Tibial nerve (tissue), 4 donors: ENCODE data around the gene ZCCHC8. TPM values are rescaled to one million over a fixed set of nuclear protein-coding genes. Genes with fewer than 3 reads are reported as not detected.
"Not testable (repeated sequence)": the region's sequence is repeated elsewhere in the genome, so short reads cannot be mapped to it uniquely, and the experiment has no call there.

ENCODE experiments used
- DNase-seq, 2 donors: peaks; one replicate each; pipeline ENCODE4 v3.0.0-alpha.2; 2019; ENCODE audit warnings: low spot score in 2 of 2
- H3K27ac ChIP-seq, 4 donors: fragments of 200-600 bp; sonication (generic) in 3 of 4; one replicate each; pipeline ENCODE4 v1.5.1; 2017 to 2019; ENCODE audit warnings: mild to moderate bottlenecking in 1 of 4
- H3K27me3 ChIP-seq, 2 donors: fragments of 200-600 bp; sonication (generic) in 1 of 2; one replicate each; pipeline versions ENCODE4 v1.5.1 to v1.6.0; 2017 to 2019
- H3K36me3 ChIP-seq, 3 donors: fragments of 200-600 bp; sonication (generic); one replicate each; pipeline ENCODE4 v1.5.1; 2018 to 2019
- H3K4me1 ChIP-seq, 4 donors: fragments of 200-600 bp; sonication (generic) in 3 of 4; one replicate each; pipeline ENCODE4 v1.5.1; 2017 to 2019
- H3K4me3 ChIP-seq, 4 donors: fragments of 200-600 bp; sonication (generic) in 3 of 4; one replicate each; pipeline ENCODE4 v1.5.1; 2017 to 2019; ENCODE audit warnings: mild to moderate bottlenecking in 1 of 4, moderate library complexity in 1 of 4
- H3K9me3 ChIP-seq, 4 donors: fragments of 200-600 bp; sonication (generic) in 3 of 4; one replicate each; pipeline ENCODE4 v1.5.1; 2017 to 2019
- EP300 ChIP-seq, 2 donors: sonication (generic); formaldehyde crosslinking; IDR thresholded peaks; one replicate each; pipeline ENCODE4 v1.6.1; 2017; ENCODE audit warnings: antibody characterized with exemption in 2 of 2, mild to moderate bottlenecking in 1 of 2
- POLR2A ChIP-seq, 2 donors: fragments of 450-650 bp; IDR thresholded peaks; one replicate each; pipeline ENCODE4 v1.6.1; 2017; ENCODE audit warnings: antibody characterized with exemption in 2 of 2, mild to moderate bottlenecking in 2 of 2, moderate library complexity in 2 of 2
- WGBS, 2 donors: methylation state at CpG; one replicate each; pipeline ENCODE4 v1.1.5; 2018; 5-methylcytosine and 5-hydroxymethylcytosine counted together
- total RNA-seq, 4 donors: library from RNA; depleted of rRNA; stranded (reverse); fragments of >200 nt; gene quantifications; one replicate each; pipeline ENCODE4 v1.1.0, GENCODE V29; 2016
- TF ChIP-seq, protein P1 (sequence below), 5 experiments: fragments of 200-600 bp in 3 of 5; fragments of 450-650 bp in 2 of 5; sonication (generic) in 3 of 5; IDR thresholded peaks; one replicate each; pipeline ENCODE4 v1.5.1; 2016 to 2019; ENCODE audit warnings: antibody characterized with exemption in 5 of 5, mild to moderate bottlenecking in 3 of 5, moderate library complexity in 2 of 5

The ZCCHC8 gene
- total RNA-seq, 4 donors from 2014 or later, result 22.2 to 32.6 (median 27.4) TPM

DNA sequence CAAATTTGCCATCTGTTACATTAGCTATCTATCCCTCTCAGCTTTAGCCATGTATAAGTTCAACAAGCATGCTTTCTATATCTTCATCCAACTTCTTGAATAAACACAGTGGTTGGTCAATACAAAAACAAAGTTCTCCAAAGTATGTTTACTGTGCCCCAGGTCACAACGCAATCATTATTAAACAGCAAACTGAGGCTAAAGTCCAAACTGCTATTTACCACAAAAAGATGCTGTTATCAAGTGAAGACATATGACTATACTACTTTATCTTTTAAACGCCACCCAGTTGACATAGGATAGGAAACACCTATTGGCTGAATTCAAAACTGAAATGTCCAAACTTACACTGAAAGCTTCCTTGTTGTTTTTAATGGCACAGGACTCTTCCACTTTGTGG lies 11.7 kb downstream of the ZCCHC8 start:
- Histone ChIP-seq H3K4me3 (no peak overlapping the region), H3K27ac (no peak overlapping the region), H3K9me3 (no peaks in the 10 kb centered on the region), H3K27me3 (no peaks in the 10 kb centered on the region), H3K36me3 (peaks cover 2 to 92% (median 19%) of the 10 kb centered on the region in 3 donors), H3K4me1 (peaks cover 0 to 2% (median 0%) of the 10 kb centered on the region in 4 donors)
- DNase-seq, result no peak
- TF ChIP-seq EP300 (IDR thresholded peaks at IDR 0.05), result no peak
- TF ChIP-seq, protein P1, sequence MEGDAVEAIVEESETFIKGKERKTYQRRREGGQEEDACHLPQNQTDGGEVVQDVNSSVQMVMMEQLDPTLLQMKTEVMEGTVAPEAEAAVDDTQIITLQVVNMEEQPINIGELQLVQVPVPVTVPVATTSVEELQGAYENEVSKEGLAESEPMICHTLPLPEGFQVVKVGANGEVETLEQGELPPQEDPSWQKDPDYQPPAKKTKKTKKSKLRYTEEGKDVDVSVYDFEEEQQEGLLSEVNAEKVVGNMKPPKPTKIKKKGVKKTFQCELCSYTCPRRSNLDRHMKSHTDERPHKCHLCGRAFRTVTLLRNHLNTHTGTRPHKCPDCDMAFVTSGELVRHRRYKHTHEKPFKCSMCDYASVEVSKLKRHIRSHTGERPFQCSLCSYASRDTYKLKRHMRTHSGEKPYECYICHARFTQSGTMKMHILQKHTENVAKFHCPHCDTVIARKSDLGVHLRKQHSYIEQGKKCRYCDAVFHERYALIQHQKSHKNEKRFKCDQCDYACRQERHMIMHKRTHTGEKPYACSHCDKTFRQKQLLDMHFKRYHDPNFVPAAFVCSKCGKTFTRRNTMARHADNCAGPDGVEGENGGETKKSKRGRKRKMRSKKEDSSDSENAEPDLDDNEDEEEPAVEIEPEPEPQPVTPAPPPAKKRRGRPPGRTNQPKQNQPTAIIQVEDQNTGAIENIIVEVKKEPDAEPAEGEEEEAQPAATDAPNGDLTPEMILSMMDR (IDR thresholded peaks at IDR 0.05), result no peak
- no peak for TF ChIP-seq POLR2A (IDR thresholded peaks at IDR 0.05)
- WGBS, 2 donors, result 92 to 94% methylated on average over 2 of the region's 2 CpGs

DNA sequence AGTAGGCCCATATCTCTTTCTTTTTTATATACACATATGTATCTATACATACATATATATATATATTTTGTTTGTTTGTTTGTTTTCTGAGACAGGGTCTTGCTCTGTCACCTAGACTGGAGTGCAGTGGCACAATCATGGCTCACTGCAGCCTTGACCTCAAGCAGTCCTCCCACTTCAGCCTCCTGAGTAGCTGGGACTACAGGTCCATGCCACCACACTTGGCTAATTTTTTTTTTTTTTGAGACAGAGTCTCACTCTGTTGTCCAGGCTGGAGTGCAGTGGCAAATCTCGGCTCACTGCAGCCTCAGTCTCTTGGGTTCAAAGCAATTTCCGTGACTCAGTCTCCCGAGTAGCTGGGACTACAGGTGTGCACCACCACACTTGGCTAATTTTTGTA lies 12.9 kb downstream of the ZCCHC8 start:
- not testable (repeated sequence) for H3K27me3 ChIP-seq, DNase-seq, H3K4me3 ChIP-seq, H3K9me3 ChIP-seq, H3K27ac ChIP-seq, H3K4me1 ChIP-seq
- 97 to 98% methylated on average over 3 of the region's 3 CpGs for WGBS, 2 donors
- peaks cover 2 to 87% (median 19%) of the 10 kb centered on the region in 3 donors for H3K36me3 ChIP-seq

DNA sequence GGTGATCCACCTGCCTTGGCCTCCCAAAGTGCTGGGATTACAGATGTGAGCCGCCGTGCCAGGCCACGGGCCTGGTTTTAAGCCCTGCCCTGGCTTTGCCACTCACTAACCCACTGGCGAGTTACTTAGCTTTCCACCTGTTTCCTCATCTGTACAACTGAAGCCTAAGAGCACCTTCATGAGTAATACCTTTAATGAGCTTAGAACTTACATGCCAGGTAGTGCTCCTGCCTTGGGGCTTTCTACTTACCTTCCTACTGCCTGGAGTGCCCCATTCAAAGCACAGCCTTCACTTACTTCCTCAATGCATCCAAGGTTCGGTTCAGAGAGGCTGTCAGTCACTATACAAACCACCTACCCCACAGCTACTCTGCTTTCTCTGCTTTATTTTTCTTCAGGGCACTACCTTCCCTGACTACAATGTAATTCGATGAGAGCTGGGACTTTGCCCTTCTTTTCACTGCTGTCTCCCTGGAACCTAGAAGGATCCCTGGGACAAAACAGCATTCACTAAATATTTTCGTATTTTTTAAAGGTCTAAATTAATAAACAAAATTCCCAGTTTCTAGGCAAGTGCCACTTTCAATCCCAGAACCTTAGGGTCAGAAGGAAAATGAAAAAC lies 13.8 kb downstream of the ZCCHC8 start:
- no peaks in the 10 kb centered on the region for H3K4me1 ChIP-seq
- no peak overlapping the region for H3K4me3 ChIP-seq
- peaks cover 2 to 85% (median 19%) of the 10 kb centered on the region in 3 donors for H3K36me3 ChIP-seq
- TF ChIP-seq POLR2A (IDR thresholded peaks at IDR 0.05), result no peak
- TF ChIP-seq, protein P1 (IDR thresholded peaks at IDR 0.05), result no peak
- no peak for TF ChIP-seq EP300 (IDR thresholded peaks at IDR 0.05)
- H3K27ac ChIP-seq, result no peak overlapping the region
- 95% methylated on average over 7 of the region's 7 CpGs for WGBS, 2 donors
- H3K9me3 ChIP-seq, result no peaks in the 10 kb centered on the region
- H3K27me3 ChIP-seq, result no peaks in the 10 kb centered on the region
- DNase-seq, result no peak

DNA sequence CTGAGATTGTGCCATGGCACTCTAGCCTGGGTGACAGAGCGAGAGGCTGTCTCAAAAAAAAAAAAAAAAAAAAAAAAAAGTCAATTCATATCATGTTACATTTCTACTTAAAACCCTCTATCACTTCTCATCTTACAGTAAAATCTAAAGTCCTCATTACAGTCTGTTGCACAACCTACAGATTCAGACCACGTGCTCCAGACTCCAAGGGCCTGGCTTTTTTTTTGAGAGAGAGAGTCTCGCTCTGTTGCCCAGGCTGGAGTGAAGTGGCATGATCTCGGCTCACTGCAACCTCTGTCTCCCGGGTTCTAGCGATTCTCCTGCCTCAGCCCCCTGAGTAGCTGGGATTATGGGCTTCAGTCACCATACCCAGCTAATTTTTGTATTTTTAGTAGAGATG lies 14.4 kb downstream of the ZCCHC8 start:
- H3K36me3 ChIP-seq, result peaks cover 2 to 85% (median 19%) of the 10 kb centered on the region in 3 donors
- not testable (repeated sequence) for H3K27ac ChIP-seq, H3K4me1 ChIP-seq, H3K27me3 ChIP-seq, H3K9me3 ChIP-seq, H3K4me3 ChIP-seq, DNase-seq
- WGBS, 2 donors, result 94 to 98% methylated on average over 6 of the region's 6 CpGs

DNA sequence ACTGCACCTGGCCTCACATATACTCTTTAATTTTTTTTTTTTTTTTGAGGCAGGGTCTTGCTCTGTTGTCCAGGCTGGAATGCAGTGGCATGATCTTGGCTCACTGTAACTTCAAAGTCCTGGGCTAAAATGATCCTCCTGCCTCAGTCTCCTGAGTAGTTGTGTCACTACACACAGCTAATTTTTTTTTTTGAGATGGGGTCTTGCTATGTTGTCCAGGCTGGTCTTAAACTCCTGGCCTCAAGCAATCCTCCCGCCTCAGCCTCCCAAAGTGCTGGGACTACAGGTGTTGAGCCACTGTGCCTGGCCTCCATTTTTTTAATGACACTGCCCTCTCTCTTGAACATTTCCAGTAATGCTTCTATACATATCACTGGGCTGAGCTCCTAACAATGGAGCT lies 16.3 kb downstream of the ZCCHC8 start:
- H3K36me3 ChIP-seq, result peaks cover 2 to 90% (median 19%) of the 10 kb centered on the region in 3 donors

DNA sequence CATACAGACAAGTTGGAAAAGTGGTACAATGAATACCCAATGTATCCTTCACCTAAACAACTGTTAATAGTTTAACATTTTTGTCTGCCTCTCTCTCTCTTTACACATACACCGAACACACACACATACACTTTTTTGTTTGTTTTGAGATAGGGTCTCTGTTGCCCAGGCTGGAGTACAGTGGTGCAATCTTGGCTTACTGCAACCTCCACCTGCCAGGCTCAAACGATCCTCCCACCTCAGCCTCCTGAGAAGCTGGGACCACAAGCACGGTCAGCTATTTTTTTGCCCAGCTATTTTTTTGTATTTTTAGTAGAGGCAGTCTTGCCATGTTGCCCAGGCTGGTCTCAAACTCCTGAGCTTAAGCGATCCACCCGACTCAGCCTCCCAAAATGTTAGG lies 16.8 kb downstream of the ZCCHC8 start:
- Histone ChIP-seq H3K4me1 (no peaks in the 10 kb centered on the region), H3K27ac (no peak overlapping the region), H3K36me3 (peaks cover 2 to 90% (median 19%) of the 10 kb centered on the region in 3 donors), H3K4me3 (no peak overlapping the region), H3K9me3 (no peaks in the 10 kb centered on the region), H3K27me3 (no peaks in the 10 kb centered on the region)
- TF ChIP-seq, protein P1 (IDR thresholded peaks at IDR 0.05), result no peak
- no peak for DNase-seq
- 90 to 94% methylated on average over 5 of the region's 5 CpGs for WGBS, 2 donors

More for the DNA sequence above, 16.3 kb downstream of the ZCCHC8 start:
- 100% methylated on average over 1 of the region's 1 CpG for WGBS, 2 donors
- not testable (repeated sequence) for H3K4me1 ChIP-seq, DNase-seq, H3K27ac ChIP-seq, H3K9me3 ChIP-seq, H3K4me3 ChIP-seq, H3K27me3 ChIP-seq

DNA sequence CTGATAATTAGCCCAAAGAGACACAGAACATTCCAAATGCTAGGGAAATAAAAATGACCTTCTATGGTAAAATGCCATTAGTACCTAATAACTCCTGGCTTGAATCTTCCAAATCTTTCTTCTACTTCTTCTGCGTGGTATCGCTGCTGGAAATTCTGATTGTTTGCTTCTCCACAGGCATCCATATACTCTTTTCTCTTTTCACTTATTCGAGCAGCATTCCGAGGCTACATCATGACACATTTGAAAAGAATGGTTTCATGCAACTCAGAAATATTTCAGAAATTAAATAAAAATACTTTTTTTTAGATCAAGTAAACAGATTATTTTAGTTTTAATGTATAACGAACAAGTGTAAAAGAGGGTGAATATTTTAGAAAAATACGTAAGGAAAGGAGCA lies 18.9 kb downstream of the ZCCHC8 start:
- no peak for DNase-seq
- Histone ChIP-seq H3K9me3 (no peaks in the 10 kb centered on the region), H3K27me3 (no peaks in the 10 kb centered on the region), H3K4me3 (no peak overlapping the region), H3K4me1 (no peaks in the 10 kb centered on the region), H3K36me3 (peaks cover 2 to 92% (median 12%) of the 10 kb centered on the region in 3 donors), H3K27ac (no peak overlapping the region)
- TF ChIP-seq, protein P1 (IDR thresholded peaks at IDR 0.05), result no peak
- TF ChIP-seq EP300 (IDR thresholded peaks at IDR 0.05) (no peak), POLR2A (IDR thresholded peaks at IDR 0.05) (no peak)
- 88% methylated on average over 6 of the region's 6 CpGs for WGBS, 2 donors
